Progenitor cell of endocrine pancreas (in vitro differentiated cells): ENCODE measurements around the gene CPSF2. TPM values are rescaled to one million over a fixed set of nuclear protein-coding genes. Genes with fewer than 3 reads are reported as not detected.
A peak's percentile ranks its signal among the peaks of the same experiment; 100 is the strongest.

Experiments
- DNase-seq: peaks from one replicate; pipeline ENCODE4 v3.0.0; 2021; ENCODE audit warnings: low spot score; ENCODE audit not compliant: unreplicated experiment
- H3K27ac Mint-ChIP-seq: 2 replicates; pipeline ENCODE4 v1.8.0; 2021; ENCODE audit warnings: mild to moderate bottlenecking, moderate library complexity, mixed read lengths
- H3K27me3 Mint-ChIP-seq: 2 replicates; pipeline ENCODE4 v1.8.0; 2021; ENCODE audit warnings: mixed read lengths
- H3K36me3 Mint-ChIP-seq: 2 replicates; pipeline ENCODE4 v1.8.0; 2022; ENCODE audit warnings: mixed read lengths; ENCODE audit not compliant: insufficient read depth
- H3K4me1 Mint-ChIP-seq: 2 replicates; pipeline ENCODE4 v1.8.0; 2021; ENCODE audit warnings: low read depth, mixed read lengths
- H3K4me3 Mint-ChIP-seq: 2 replicates; pipeline ENCODE4 v1.8.0; 2021; ENCODE audit warnings: low read depth, mild to moderate bottlenecking, moderate library complexity, mixed read lengths
- H3K9me3 Mint-ChIP-seq: 2 replicates; pipeline ENCODE4 v1.8.0; 2021; ENCODE audit warnings: low read depth, mixed read lengths
- CTCF ChIP-seq: fragments of 200-600 bp; sonication (generic); IDR thresholded peaks from one replicate; pipeline ENCODE4 v1.5.0; 2021; ENCODE audit warnings: antibody characterized with exemption, mild to moderate bottlenecking; ENCODE audit not compliant: unreplicated experiment
- total RNA-seq: library from RNA; stranded (reverse); gene quantifications from 2 replicates; pipeline ENCODE4 v1.2.1, GENCODE V29; 2021

The CPSF2 gene
- total RNA-seq, 1 donor from 2014 or later, result 76.2 TPM

GRCh38 chr14:92103363-92103989 lies 18.3 kb upstream of the CPSF2 start:
- Mint-ChIP-seq H3K27me3 (no peaks in the 10 kb centered on the region), H3K27ac (peak overlapping the region; percentile 26), H3K4me1 (peaks cover 14% of the 10 kb centered on the region), H3K9me3 (no peaks in the 10 kb centered on the region), H3K4me3 (peak overlapping the region; percentile 29), H3K36me3 (no peaks in the 10 kb centered on the region)
- TF ChIP-seq CTCF, result no peak
- DNase-seq, result no peak

GRCh38 chr14:92105073-92105892 lies 16.5 kb upstream of the CPSF2 start:
- no peak for TF ChIP-seq CTCF
- Mint-ChIP-seq H3K36me3 (no peaks in the 10 kb centered on the region), H3K9me3 (no peaks in the 10 kb centered on the region), H3K27me3 (peaks cover 7% of the 10 kb centered on the region), H3K4me3 (peak overlapping the region; percentile 92), H3K4me1 (peaks cover 11% of the 10 kb centered on the region), H3K27ac (peak overlapping the region; percentile 93)
- DNase-seq, result no peak

- no peak for TF ChIP-seq CTCF
- peak overlapping the region; percentile 92 for H3K4me3 Mint-ChIP-seq
- H3K27ac Mint-ChIP-seq, result peak overlapping the region; percentile 93
- DNase-seq, result no peak
- peaks cover 11% of the 10 kb centered on the region for H3K4me1 Mint-ChIP-seq
- H3K27me3 Mint-ChIP-seq, result peaks cover 7% of the 10 kb centered on the region
- no peaks in the 10 kb centered on the region for H3K36me3 Mint-ChIP-seq
- H3K9me3 Mint-ChIP-seq, result no peaks in the 10 kb centered on the region
Observed at GRCh38 chr14:92105893-92106142, 16.0 kb upstream of the CPSF2 start.

GRCh38 chr14:92106143-92106926 lies 15.4 kb upstream of the CPSF2 start, which contains the start of gene ATXN3:
Gene ATXN3 (minus strand): TSS chr14:92106582. CDS start chr14:92106552, 30 bp downstream.
- Mint-ChIP-seq H3K4me3 (peak within 1 kb of the TSS; percentile 92), H3K27me3 (peaks cover 7% of the 10 kb centered on the region), H3K9me3 (no peaks in the 10 kb centered on the region), H3K27ac (peak within 1 kb of the TSS; percentile 93), H3K4me1 (peaks cover 11% of the 10 kb centered on the region), H3K36me3 (no peaks in the 10 kb centered on the region)
- peak; percentile 86 for DNase-seq
- TF ChIP-seq CTCF, result peak; percentile 77
